GM19372 (cell line): ENCODE data around the gene PXN.
"Not testable (repeated sequence)": the region's sequence is repeated elsewhere in the genome, so short reads cannot be mapped to it uniquely, and the experiment has no call there.

Experiments
- ATAC-seq: cut with Tn5 transposase; IDR thresholded peaks from one replicate; pipeline ENCODE4 v1.9.1; 2021; ENCODE audit warnings: mild to moderate bottlenecking, low read depth, moderate library complexity; ENCODE audit not compliant: unreplicated experiment

PXN gene

GRCh38 chr12:120262852-120263747 lies 2.4 kb downstream of the PXN start:
- ATAC-seq, result no peak

GRCh38 chr12:120261951-120262851 lies 3.3 kb downstream of the PXN start:
- no peak for ATAC-seq

- no peak for ATAC-seq
Measured at GRCh38 chr12:120260607-120261006, 4.9 kb downstream of the PXN start.

DNA sequence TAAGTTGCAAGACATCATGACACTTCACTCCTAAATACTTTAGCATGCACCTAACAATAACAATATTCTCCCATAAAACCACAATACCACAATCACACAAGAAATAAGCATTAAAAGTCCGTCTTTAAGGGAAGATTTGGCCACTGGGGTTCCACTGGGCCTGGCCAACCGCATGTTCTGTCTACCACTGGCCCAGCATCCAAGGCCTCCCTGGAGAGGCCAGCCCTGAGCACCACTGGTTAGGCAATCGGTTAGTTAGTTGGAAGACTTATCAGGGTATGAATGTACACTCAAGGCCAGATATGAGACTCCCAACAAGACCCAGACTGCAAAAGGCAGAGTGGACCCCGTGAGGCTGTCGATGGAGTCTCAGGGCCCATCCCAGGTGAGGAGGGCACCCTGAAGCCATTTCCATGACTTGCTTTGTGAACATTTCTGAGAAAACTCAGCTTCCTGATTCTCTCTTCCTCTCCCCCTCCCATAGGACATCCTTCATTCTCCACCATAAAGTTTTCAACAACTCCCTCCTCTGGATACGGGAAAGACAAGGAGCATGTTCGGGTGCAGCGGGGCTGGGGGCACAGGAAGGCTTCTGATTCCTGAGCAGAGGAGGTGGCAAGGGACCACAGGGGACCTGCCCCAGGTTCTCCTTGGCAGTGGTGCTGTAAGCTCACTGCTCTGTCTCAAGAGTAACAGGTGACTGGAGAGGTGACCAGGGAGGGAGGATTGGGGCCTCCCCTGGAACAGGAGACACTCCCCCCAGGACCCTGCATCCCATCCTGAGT lies 5.9 kb downstream of the PXN start:
- no peak for ATAC-seq

GRCh38 chr12:120258323-120258896 lies 7.1 kb downstream of the PXN start:
- ATAC-seq, result no peak

- no peak for ATAC-seq
Measured at GRCh38 chr12:120257041-120257821, 8.3 kb downstream of the PXN start.

GRCh38 chr12:120254809-120255208 lies 10.7 kb downstream of the PXN start:
- ATAC-seq, result no peak

GRCh38 chr12:120253313-120253712 lies 12.2 kb downstream of the PXN start:
- ATAC-seq, result not testable (repeated sequence)

DNA sequence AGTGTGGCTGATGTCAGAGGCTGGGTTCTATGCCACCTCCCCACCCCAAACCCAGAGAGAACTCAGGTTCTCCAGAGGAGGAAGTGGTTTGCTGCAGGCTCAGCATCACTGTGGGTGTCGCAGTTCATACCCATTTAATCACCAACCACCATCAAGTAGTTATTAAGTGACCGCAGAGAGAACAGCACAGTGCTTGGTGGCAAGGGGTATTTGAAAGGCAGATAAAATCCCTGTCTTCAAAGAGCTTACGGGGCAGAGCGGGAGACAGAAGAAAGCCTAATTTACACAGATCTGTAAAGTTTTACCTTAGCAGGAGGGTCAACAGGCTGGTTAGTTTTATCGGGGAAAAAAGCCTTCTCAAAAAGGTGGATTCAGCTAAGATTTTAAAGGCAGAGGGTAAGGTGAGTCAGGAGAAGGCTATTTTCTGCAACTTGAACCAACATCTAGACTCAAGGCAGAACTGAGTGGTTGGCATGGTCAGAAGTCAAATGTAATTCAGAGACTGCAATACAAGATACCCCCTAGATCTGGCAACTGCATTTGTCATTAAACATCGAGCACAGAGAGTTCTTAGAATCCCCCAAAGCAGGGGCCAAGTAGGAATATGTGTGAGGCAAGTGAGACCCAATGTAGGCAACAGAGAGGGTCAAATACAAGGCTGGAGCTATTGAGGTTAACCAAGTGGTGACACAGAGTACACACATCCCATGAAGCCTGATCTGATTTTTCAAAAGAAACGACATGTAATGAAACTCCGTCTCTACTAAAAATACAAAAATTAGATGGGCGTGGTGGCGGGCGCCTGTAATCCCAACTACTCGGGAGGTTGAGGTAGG lies 13.2 kb downstream of the PXN start:
- ATAC-seq, result no peak

- not testable (repeated sequence) for ATAC-seq
Measured at GRCh38 chr12:120251364-120252070, 14.0 kb downstream of the PXN start.

DNA sequence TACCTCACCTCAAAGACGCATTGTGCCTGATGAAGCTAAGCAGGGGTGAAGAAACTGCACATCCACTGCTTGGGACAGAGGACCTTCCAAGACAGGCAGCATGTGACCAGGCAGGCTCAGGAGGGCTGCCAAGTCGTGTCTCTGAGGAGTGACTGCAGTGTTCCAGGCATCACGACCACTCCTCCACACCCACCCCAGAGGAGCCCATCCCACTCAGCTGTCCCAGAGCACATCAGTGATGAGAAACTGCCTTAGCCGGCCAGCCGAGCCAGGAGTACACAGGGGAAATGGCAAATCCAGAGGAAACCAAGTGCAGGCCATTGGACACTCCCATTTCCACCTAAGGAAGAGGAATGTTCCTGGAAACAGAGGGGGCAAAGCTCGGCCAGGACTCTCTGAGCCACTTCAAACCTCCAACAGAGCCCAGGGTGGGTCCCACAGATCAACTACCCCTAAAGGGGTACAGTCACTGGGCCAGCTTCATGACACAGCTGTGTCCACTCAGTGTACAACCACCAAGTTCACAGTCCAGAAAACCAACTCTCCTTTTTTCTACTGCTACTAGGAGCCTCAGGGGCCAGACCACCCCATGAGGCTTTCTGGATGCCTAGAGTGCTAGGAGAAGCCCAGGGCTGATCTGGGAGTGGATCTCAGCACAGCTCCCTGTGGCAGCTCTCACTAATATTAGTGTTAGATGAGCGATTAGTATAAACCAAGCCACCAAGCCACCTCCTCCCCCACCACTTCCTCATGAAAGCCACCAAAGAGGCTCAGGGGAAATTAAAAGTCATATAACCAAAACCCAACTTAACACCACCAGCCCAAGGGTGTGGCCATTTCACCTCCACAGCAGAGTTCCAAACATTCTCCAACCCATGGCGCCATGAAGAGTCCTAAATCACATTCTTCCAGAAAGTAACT lies 15.4 kb downstream of the PXN start:
- ATAC-seq, result no peak

DNA sequence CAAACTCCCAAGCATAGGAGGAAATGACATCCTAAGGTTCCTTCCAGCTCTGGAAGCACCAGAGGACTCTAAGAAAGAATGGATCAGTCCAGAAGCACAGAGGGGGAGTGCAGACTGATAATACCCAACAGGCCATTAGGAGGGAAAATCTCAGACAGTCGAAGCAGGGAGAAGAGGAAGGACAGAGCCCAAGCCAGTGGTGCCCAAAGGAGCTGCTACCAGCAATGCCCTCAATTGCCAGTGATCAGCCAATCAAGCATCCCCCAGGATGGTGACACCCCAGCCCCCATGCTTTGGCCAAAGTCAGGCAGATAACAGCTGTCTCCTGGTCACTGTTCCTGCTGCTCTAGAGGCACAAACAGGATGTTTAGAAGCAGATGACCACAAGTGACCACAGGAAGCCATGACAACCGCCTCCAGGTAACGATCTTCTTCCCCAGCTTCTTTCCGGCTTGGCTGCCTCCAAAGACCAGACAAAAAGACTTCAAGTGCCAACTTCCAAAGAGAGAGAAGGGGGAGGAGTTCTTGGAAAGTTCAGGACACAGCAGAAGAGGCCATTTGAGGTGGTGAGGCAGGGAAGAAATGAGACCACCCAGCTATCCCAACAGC lies 16.2 kb downstream of the PXN start:
- ATAC-seq, result no peak

- ATAC-seq, result no peak
Measured at GRCh38 chr12:120247621-120248030, 17.9 kb downstream of the PXN start.

DNA sequence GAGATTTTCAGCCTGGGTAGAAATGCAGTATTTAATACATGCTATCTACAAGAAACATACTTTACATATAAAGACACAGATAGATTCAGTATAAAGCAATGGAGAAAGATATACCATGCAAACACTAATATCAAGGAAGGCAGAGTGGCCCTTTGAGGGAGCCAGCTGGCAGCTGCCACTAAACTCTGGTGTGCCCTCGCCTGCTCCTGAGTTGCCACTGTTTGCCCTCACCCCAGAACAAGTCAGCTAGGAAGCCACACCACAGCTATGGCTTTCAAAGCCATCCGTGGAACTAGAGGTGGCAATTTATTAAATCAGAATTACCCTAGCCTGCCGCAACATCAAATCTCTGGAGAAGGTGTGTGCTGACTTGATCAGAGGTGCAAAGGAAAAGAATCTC lies 18.3 kb downstream of the PXN start:
- ATAC-seq, result no peak

DNA sequence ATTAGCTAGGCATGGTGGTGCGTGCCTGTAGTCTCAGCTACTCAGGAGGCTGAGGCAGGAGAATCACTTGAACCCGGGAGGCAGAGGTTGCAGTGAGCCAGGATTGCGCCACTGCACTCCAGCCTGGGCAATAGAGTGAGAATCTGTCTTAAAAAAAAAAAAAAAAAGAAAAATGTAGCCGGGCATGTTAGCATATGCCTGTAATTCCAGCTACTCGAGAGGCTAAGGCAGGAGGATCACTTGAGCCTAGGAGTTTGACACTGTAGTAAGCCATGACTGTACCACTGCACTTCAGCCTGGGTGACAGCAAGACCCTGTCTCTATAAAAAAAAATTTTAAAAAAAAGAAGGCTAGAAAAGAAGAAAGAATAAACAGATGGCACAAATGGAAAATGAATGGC lies 18.8 kb downstream of the PXN start:
- not testable (repeated sequence) for ATAC-seq

- ATAC-seq, result no peak
Measured at GRCh38 chr12:120242971-120243699, 22.4 kb downstream of the PXN start.
